HepG2 (cell line): ENCODE data around the gene SOX13. TPM values are rescaled to one million over a fixed set of nuclear protein-coding genes. Genes with fewer than 3 reads are reported as not detected.

Source experiments
- ATAC-seq: fragments of 200-7000 bp; cut with Tn5 transposase; 3 replicates; pipeline ENCODE4 v1.9.1; 2020; ENCODE audit warnings: mild to moderate bottlenecking, moderate library complexity
- BruUV-seq: library from RNA; stranded (reverse); fragments of 400-500 nt; replicated peaks from 2 replicates; lab custom pipeline; 2021; lab: Mats Ljungman, UMichigan
- CTCF ChIA-PET: fragments of 300-600 bp; formaldehyde crosslinking; extraction: SDS; loops from one replicate; lab custom pipeline; 2021; ENCODE audit warnings: low total read pairs, inconsistent platforms, low intra/inter-chr PET ratio; lab: Yijun Ruan, JAX
- POLR2A ChIA-PET: fragments of 350-600 bp; sonication (Branson Sonifier 250); formaldehyde crosslinking; loops from one replicate; lab custom pipeline; 2020; ENCODE audit warnings: antibody characterized with exemption, inconsistent platforms; lab: Yijun Ruan, JAX
- DNase-seq: peaks from one replicate; pipeline ENCODE4 v3.0.0-alpha.2; 2015; ENCODE audit warnings: low spot score
- FAIRE-seq: peaks from 3 replicates; lab custom pipeline; 2011; peaks lifted over from hg19 to GRCh38; lab: Jason Lieb, UNC
- H2AFZ ChIP-seq: one replicate; pipeline ENCODE4 v1.6.1; 2011; ENCODE audit warnings: low read length, inconsistent platforms
- H3K27ac ChIP-seq: fragments of 300-600 bp; 3 replicates; pipeline ENCODE4 v1.8.0; 2011; ENCODE audit warnings: mixed run types, mild to moderate bottlenecking, mixed read lengths, low read length, inconsistent platforms; ENCODE audit not compliant: insufficient read depth; ENCODE audit errors: extremely low read length
- H3K27me3 ChIP-seq, 2 experiments: fragments of 200-600 bp in 1 of 2; 2 replicates in 1 of 2; 3 replicates in 1 of 2; pipeline versions ENCODE4 v1.6.0 to v1.8.0; 2011; ENCODE audit warnings: low read length in 2 of 2, mild to moderate bottlenecking in 2 of 2, moderate library complexity in 2 of 2, inconsistent platforms in 1 of 2; ENCODE audit not compliant: insufficient read depth in 2 of 2, control insufficient read depth in 1 of 2
- H3K36me3 ChIP-seq, 2 experiments: fragments of 200-600 bp in 1 of 2; replicated peaks in 1 of 2; 2 replicates in 1 of 2; 3 replicates in 1 of 2; pipeline versions ENCODE4 v1.5.1 to v1.8.0; 2011; ENCODE audit warnings: low read length in 2 of 2, inconsistent platforms in 1 of 2; ENCODE audit not compliant: insufficient read depth in 2 of 2, control insufficient read depth in 1 of 2
- H3K4me1 ChIP-seq: 2 replicates; pipeline ENCODE4 v1.5.1; 2012; ENCODE audit warnings: low read length, inconsistent platforms; ENCODE audit not compliant: insufficient read depth
- H3K4me2 ChIP-seq: 2 replicates; pipeline ENCODE4 v1.6.0; 2011; ENCODE audit warnings: low read depth, low read length, inconsistent platforms
- H3K4me3 ChIP-seq, 3 experiments: fragments of 200-600 bp in 1 of 3; sonication (generic), shearing (Covaris generic) in 1 of 3; replicated peaks in 1 of 3; 2 replicates each; pipeline ENCODE4 v1.5.1; 2011 to 2016; ENCODE audit warnings: low read length in 3 of 3, inconsistent platforms in 2 of 3, low read depth in 2 of 3, mild to moderate bottlenecking in 2 of 3, control low read depth in 1 of 3, mixed read lengths in 1 of 3; ENCODE audit not compliant: insufficient read depth in 1 of 3
- H3K79me2 ChIP-seq: one replicate; pipeline ENCODE4 v1.6.1; 2011; ENCODE audit warnings: low read length, inconsistent platforms; ENCODE audit not compliant: insufficient read depth
- H3K9ac ChIP-seq: 2 replicates; pipeline ENCODE4 v1.6.0; 2011; ENCODE audit warnings: mild to moderate bottlenecking, low read depth, low read length, inconsistent platforms; ENCODE audit not compliant: insufficient read depth
- H3K9me3 ChIP-seq: 2 replicates; pipeline ENCODE4 v1.5.1; 2012; ENCODE audit warnings: mild to moderate bottlenecking, low read length
- H4K20me1 ChIP-seq: 2 replicates; pipeline ENCODE4 v1.6.0; 2011; ENCODE audit warnings: inconsistent platforms, mild to moderate bottlenecking, low read length, moderate library complexity; ENCODE audit not compliant: insufficient read depth
- AHR ChIP-seq: IDR thresholded peaks from 2 replicates; pipeline ENCODE4 v1.6.1; 2018; ENCODE audit warnings: missing genetic modification reagents, missing compliant biosample characterization
- ARID3A ChIP-seq: IDR thresholded peaks from 2 replicates; pipeline ENCODE4 v1.6.1; 2012; ENCODE audit warnings: low read depth, low read length, improper control_type of control experiment
- ATF1 ChIP-seq: IDR thresholded peaks from 2 replicates; pipeline ENCODE4 v1.6.1; 2016; ENCODE audit warnings: mild to moderate bottlenecking, control low read depth
- FOXA3 ChIP-seq: IDR thresholded peaks from 2 replicates; pipeline ENCODE4 v1.6.1; 2016; ENCODE audit warnings: missing genetic modification reagents, missing compliant biosample characterization
- FOXP1 ChIP-seq, 2 experiments: fragments of 450-650 bp in 1 of 2; IDR thresholded peaks; 2 replicates each; pipeline ENCODE4 v1.6.1; 2017 to 2018; ENCODE audit warnings: antibody characterized with exemption in 1 of 2
- FOXP4 ChIP-seq: sonication (generic); formaldehyde crosslinking; IDR thresholded peaks from 2 replicates; pipeline ENCODE4 v1.4.0; 2020; ENCODE audit warnings: missing genetic modification reagents
- MEF2D ChIP-seq: sonication (generic); formaldehyde crosslinking; IDR thresholded peaks from 2 replicates; pipeline ENCODE4 v1.5.1; 2020; ENCODE audit warnings: mild to moderate bottlenecking, missing genetic modification reagents
- MIXL1 ChIP-seq: IDR thresholded peaks from 2 replicates; pipeline ENCODE4 v1.6.1; 2016
- ONECUT2 ChIP-seq: sonication (generic); formaldehyde crosslinking; IDR thresholded peaks from 2 replicates; pipeline ENCODE4 v1.4.0; 2020; ENCODE audit warnings: missing genetic modification reagents
- PAXIP1 ChIP-seq: sonication (generic); formaldehyde crosslinking; conservative IDR thresholded peaks from 2 replicates; pipeline ENCODE4 v1.4.0; 2020; ENCODE audit warnings: mild to moderate bottlenecking, missing genetic modification reagents, moderate library complexity
- SOX6 ChIP-seq, 2 experiments: fragments of 450-650 bp in 1 of 2; sonication (generic) in 1 of 2; formaldehyde crosslinking in 1 of 2; IDR thresholded peaks; 2 replicates each; pipeline versions ENCODE4 v1.4.0 to v1.6.1; 2017 to 2020; ENCODE audit warnings: antibody characterized with exemption in 1 of 2, mild to moderate bottlenecking in 1 of 2, missing genetic modification reagents in 1 of 2
- ZGPAT ChIP-seq: IDR thresholded peaks from 2 replicates; pipeline ENCODE4 v1.6.1; 2016; ENCODE audit warnings: mild to moderate bottlenecking
- ZNF121 ChIP-seq: sonication (generic); formaldehyde crosslinking; IDR thresholded peaks from 2 replicates; pipeline ENCODE4 v1.5.0; 2020; ENCODE audit warnings: mild to moderate bottlenecking, missing genetic modification reagents
- ZNF431 ChIP-seq: sonication (generic); formaldehyde crosslinking; IDR thresholded peaks from 2 replicates; pipeline ENCODE4 v1.9.0; 2022; ENCODE audit warnings: missing genetic modification reagents, low read depth, mild to moderate bottlenecking, borderline replicate concordance
- ZNF496 ChIP-seq: sonication (generic); formaldehyde crosslinking; IDR thresholded peaks from 2 replicates; pipeline ENCODE4 v1.8.1; 2023; ENCODE audit warnings: mild to moderate bottlenecking, moderate library complexity, missing genetic modification reagents; ENCODE audit not compliant: insufficient replicate concordance
- ZNF703 ChIP-seq: sonication (generic); formaldehyde crosslinking; IDR thresholded peaks from 2 replicates; pipeline ENCODE4 v1.5.1; 2020; ENCODE audit warnings: missing genetic modification reagents, mild to moderate bottlenecking, moderate library complexity, borderline replicate concordance
- in situ Hi-C: cut with HindIII; loops from 2 replicates; pipeline ENCODE4 v1.10.0; 2017; ENCODE audit warnings: low pct_unique_long_range_greater_than_20kb; ENCODE audit not compliant: extremely low pct_ligation_motif_present
- intact Hi-C: fragments of 100-400 bp; cut with micrococcal nuclease; formaldehyde crosslinking; loops from one replicate; pipeline ENCODE4 v1.10.0; 2022; ENCODE audit not compliant: unreplicated experiment
- polyA plus RNA-seq, 8 experiments: library from polyadenylated mRNA; depleted of rRNA in 3 of 8; stranded (reverse) in 7 of 8; unstranded in 1 of 8; fragments of >200 nt; fragmentation: Illumina TruSeq in 4 of 8; extraction: Trizol in 4 of 8; gene quantifications; 2 replicates each; pipeline versions ENCODE4 v1.2.1 to v1.2.3, GENCODE V29; 2011 to 2016; ENCODE audit warnings: low read depth in 4 of 8, missing spikeins in 1 of 8, mixed read lengths in 1 of 8; ENCODE audit not compliant: insufficient read depth in 1 of 8
- total RNA-seq, 5 experiments: library from RNA; depleted of rRNA; stranded (reverse); fragments of >200 nt; fragmentation: Illumina TruSeq; extraction: Trizol; gene quantifications; 2 replicates each; pipeline ENCODE4 v1.2.3, GENCODE V29; 2016; ENCODE audit warnings: low read depth in 1 of 5

Gene SOX13
- total and polyA plus RNA-seq, 2 of the 13 experiments (the other 11 are each of a cell fraction or from before 2014, with no cell fraction given), result 13.3 to 15.8 TPM

GRCh38 chr1:204051718-204052117 lies 21.2 kb upstream of the SOX13 start:
- DNase-seq (no peak), ATAC-seq (peak; percentile 93), FAIRE-seq (no peak)
- Histone ChIP-seq H3K4me3 (no peak overlapping the region), H3K9me3 (no peaks in the 10 kb centered on the region), H3K27ac (no peak overlapping the region), H3K79me2 (no peaks in the 10 kb centered on the region), H3K4me1 (peaks cover 15% of the 10 kb centered on the region), H3K36me3 (no peaks in the 10 kb centered on the region), H3K27me3 (peaks cover 0 to 2% of the 10 kb centered on the region in 2 experiments; a peak in 1 of 5 replicates), H2AFZ (no peak overlapping the region), H4K20me1 (no peaks in the 10 kb centered on the region), H3K4me2 (no peak overlapping the region), H3K9ac (no peak overlapping the region)
- intact Hi-C loops, result no loop called here
- BruUV-seq, result no TSS peak
- in situ Hi-C loops, result no loop called here
- ChIA-PET POLR2A (interaction anchor here (0.7 to 1.8 kb wide), 5 partner anchors 13 to 147 kb away, joined by 3 to 6 read pairs (median 3); partner anchors contain the start of gene SOX13), CTCF (no interaction called here)
- TF ChIP-seq ZNF496 (CRISPR knock-in tag) (no peak), SOX6 (IDR thresholded peaks at IDR 0.05) (no peak), SOX6 (CRISPR knock-in tag; IDR thresholded peaks at IDR 0.05) (peak; percentile 35; the same call in 1 of the 2 replicates), ZNF431 (CRISPR knock-in tag) (no peak), ZGPAT (CRISPR knock-in tag) (peak; percentile 31; the same call in 1 of the 2 replicates), FOXP1 (IDR thresholded peaks at IDR 0.05) (no peak), FOXP1 (CRISPR knock-in tag; IDR thresholded peaks at IDR 0.05) (peak; percentile 42; the same call in 1 of the 2 replicates), ARID3A (peak; percentile 87), MIXL1 (CRISPR knock-in tag) (peak; percentile 37; the same call in 1 of the 2 replicates), ONECUT2 (peak; percentile 94), FOXA3 (CRISPR knock-in tag) (peak; percentile 42; the same call in 1 of the 2 replicates), AHR (no peak), FOXP4 (no peak), ZNF121 (CRISPR knock-in tag) (no peak), ATF1 (CRISPR knock-in tag) (0 out of 2 replicates have a peak, but pooled peaks have one; percentile 30), PAXIP1 (peak; percentile 83), ZNF703 (no peak), MEF2D (CRISPR knock-in tag) (peak; percentile 75)
